Measurements from ENCODE around the gene SMURF1.

SMURF1 gene

DNA sequence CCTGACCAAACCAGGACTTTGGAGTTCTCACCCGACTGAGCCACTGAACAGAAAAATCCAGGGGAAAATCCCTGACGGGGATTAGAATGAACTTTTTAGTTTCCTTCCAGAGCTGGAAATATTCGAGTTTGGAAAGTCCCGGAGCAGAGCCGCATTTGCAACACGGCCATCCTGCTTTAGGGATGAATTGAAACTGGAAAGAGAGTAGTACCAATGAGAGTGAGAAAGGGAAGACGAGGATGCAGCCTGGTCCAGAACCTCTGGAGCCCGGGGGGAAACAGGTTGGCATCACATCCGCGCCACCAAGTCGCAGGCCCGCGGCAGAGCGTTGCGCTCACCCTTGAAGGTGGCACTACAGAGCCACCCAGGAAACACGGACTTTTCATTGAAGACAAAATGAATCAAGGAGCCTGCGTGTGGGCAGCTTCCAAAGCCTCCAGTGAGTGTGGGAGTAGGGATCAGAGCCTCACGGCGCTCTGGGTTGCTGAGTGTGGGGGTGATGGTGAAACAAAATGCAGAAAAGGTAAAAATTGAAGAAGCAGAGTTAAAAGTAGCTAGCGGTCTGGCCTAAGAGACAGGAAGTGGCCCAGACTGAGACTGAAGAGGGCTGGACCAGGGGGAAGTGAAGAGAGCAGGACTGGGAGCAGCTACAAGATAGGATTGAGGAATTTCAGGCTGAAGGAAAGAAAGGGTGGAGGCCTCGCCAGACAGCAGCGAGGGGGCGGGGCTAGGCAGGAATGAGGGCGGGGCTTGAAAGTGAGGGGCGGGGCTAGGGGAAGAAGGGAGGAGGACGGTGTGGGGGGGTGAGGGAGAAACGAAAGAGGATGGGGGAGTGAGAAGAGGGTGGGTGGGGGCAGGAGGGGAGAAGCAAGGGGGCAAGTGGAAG lies 1.8 kb downstream of the SMURF1 start:
- Histone ChIP-seq H3K27ac (ENCODE audit: low read length) (no peak overlapping the region), H3K4me3 (ENCODE audit: low read length) (peak overlapping the region; percentile 65; the same call in 1 of the 2 replicates), H3K36me3 (ENCODE audit: control insufficient read depth, insufficient read depth, low read length) (no peaks in the 10 kb centered on the region), H3K9me3 (ENCODE audit: control insufficient read depth, insufficient read depth, low read length) (no peaks in the 10 kb centered on the region), H3K4me1 (ENCODE audit: control insufficient read depth, insufficient read depth, low read length) (peaks cover 3% of the 10 kb centered on the region), H3K27me3 (ENCODE audit: control insufficient read depth, insufficient read depth, low read length) (no peaks in the 10 kb centered on the region)
- WGBS (ENCODE audit: insufficient coverage, insufficient read length), result no CpG with 5 or more reads among the region's 27 CpGs
- DNase-seq (ENCODE audit: low read depth, low spot score), result no peak

DNA sequence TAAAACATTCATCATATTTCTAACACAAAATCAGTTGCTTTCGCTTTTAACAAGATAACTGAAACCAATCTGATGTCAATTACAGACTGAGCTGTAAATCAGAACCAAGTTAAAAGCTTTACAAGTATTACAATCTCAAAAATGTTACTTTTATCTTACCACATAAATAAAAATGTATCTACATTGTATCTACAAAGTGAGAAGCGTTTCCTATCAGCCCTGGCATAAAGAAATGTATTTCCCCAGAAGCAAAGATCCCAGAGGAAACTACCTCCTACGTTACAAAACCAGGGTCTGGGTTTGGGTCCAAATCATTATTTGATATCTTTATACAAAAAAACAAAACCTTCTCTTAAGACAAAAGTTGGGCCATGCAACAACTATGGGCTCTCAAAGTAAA lies 2.6 kb downstream of the SMURF1 start:
- DNase-seq (ENCODE audit: low read depth, low spot score), result no peak
- Histone ChIP-seq H3K27ac (ENCODE audit: low read length) (no peak overlapping the region), H3K4me3 (ENCODE audit: low read length) (no peak overlapping the region), H3K9me3 (ENCODE audit: control insufficient read depth, insufficient read depth, low read length) (no peaks in the 10 kb centered on the region), H3K4me1 (ENCODE audit: control insufficient read depth, insufficient read depth, low read length) (peaks cover 3% of the 10 kb centered on the region), H3K27me3 (ENCODE audit: control insufficient read depth, insufficient read depth, low read length) (no peaks in the 10 kb centered on the region), H3K36me3 (ENCODE audit: control insufficient read depth, insufficient read depth, low read length) (no peaks in the 10 kb centered on the region)
- 100% methylated on average over 1 of the region's 3 CpGs for WGBS (ENCODE audit: insufficient coverage, insufficient read length)

DNA sequence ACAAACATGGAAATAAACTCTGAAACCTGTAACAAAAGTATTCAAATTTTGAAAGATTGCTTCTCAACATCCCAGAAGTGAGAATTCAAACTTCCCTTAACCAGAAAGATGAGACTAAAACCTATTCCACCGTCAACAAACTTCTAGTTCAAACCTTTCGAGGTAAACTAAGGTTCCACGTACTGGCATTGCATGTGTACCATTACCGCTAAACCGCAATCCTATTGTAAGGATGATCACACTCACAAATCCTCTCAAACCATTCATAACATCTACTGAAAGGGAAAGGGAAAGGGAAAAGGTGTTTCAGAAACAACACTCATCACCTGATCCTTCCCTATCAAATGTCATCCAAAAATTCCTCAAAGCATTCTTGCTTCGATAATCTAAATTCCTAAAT lies 3.1 kb downstream of the SMURF1 start:
- no peak overlapping the region for H3K27ac ChIP-seq (ENCODE audit: low read length)
- no peaks in the 10 kb centered on the region for H3K36me3 ChIP-seq (ENCODE audit: control insufficient read depth, insufficient read depth, low read length)
- peaks cover 3% of the 10 kb centered on the region for H3K4me1 ChIP-seq (ENCODE audit: control insufficient read depth, insufficient read depth, low read length)
- no peak overlapping the region for H3K4me3 ChIP-seq (ENCODE audit: low read length)
- H3K27me3 ChIP-seq (ENCODE audit: control insufficient read depth, insufficient read depth, low read length), result no peaks in the 10 kb centered on the region
- H3K9me3 ChIP-seq (ENCODE audit: control insufficient read depth, insufficient read depth, low read length), result no peaks in the 10 kb centered on the region
- 100% methylated on average over 1 of the region's 6 CpGs for WGBS (ENCODE audit: insufficient coverage, insufficient read length)
- DNase-seq (ENCODE audit: low read depth, low spot score), result no peak

DNA sequence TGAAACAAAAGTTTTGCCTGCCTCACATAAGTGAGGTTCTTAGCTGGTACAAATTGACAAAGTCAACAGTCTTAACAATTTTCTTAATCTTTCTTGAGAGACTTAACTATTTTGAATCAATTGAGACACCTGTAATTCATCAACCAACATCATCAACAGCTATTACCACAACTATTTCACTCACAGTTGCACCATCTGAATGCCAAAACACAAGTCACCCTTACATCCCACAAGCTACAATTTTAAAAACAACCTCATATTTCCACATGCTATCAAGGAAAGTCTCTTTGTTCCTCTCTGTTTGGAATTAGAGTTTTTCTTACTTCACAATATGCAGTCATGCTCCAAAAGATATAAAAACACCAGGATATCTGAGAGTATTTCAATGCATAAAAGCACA lies 4.9 kb downstream of the SMURF1 start:
- H3K9me3 ChIP-seq (ENCODE audit: control insufficient read depth, insufficient read depth, low read length), result no peaks in the 10 kb centered on the region
- no peaks in the 10 kb centered on the region for H3K27me3 ChIP-seq (ENCODE audit: control insufficient read depth, insufficient read depth, low read length)
- peaks cover 3% of the 10 kb centered on the region for H3K4me1 ChIP-seq (ENCODE audit: control insufficient read depth, insufficient read depth, low read length)
- no peak overlapping the region for H3K4me3 ChIP-seq (ENCODE audit: low read length)
- DNase-seq (ENCODE audit: low read depth, low spot score), result no peak
- H3K27ac ChIP-seq (ENCODE audit: low read length), result no peak overlapping the region
- H3K36me3 ChIP-seq (ENCODE audit: control insufficient read depth, insufficient read depth, low read length), result no peaks in the 10 kb centered on the region

DNA sequence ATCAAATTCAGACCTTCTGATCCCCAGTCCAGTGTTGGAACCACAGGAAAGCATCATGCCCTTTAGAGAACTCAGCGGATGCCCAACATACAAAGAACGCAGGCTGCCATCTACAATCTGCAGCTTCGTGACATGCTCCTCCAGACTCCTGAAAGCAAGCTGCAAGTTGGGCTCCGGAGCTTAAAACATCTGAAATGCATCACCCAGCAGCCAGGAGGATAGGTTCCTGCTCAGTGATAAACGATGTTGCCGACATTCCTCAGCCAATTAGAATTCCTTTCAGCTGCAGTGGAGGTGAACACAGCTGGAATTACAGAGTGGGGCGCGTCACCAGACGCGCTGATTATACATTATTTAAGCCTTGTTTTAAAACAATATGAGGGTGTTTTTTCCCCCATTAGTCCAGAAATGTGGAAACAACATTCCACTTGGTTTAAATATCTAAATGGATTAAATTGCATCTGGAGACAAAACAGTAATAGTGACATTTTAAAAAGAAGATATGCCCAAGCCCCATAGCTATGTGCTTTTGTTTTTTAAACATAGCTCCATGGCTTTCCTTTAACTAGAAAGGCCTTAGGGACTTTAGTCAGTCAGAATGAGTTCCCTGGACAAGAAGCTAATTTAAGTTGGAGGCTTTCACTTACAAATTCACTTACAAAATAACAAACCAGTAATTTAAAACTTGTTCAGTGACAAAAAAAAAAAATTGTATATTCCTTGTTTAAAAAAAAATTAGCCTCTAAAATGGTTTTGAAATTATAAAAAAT lies 6.3 kb downstream of the SMURF1 start:
- DNase-seq (ENCODE audit: low read depth, low spot score), result no peak
- no peaks in the 10 kb centered on the region for H3K9me3 ChIP-seq (ENCODE audit: control insufficient read depth, insufficient read depth, low read length)
- no CpG with 5 or more reads among the region's 10 CpGs for WGBS (ENCODE audit: insufficient coverage, insufficient read length)
- H3K4me1 ChIP-seq (ENCODE audit: control insufficient read depth, insufficient read depth, low read length), result peaks cover 3% of the 10 kb centered on the region
- no peaks in the 10 kb centered on the region for H3K27me3 ChIP-seq (ENCODE audit: control insufficient read depth, insufficient read depth, low read length)
- H3K27ac ChIP-seq (ENCODE audit: low read length), result no peak overlapping the region
- no peak overlapping the region for H3K4me3 ChIP-seq (ENCODE audit: low read length)
- H3K36me3 ChIP-seq (ENCODE audit: control insufficient read depth, insufficient read depth, low read length), result no peaks in the 10 kb centered on the region

DNA sequence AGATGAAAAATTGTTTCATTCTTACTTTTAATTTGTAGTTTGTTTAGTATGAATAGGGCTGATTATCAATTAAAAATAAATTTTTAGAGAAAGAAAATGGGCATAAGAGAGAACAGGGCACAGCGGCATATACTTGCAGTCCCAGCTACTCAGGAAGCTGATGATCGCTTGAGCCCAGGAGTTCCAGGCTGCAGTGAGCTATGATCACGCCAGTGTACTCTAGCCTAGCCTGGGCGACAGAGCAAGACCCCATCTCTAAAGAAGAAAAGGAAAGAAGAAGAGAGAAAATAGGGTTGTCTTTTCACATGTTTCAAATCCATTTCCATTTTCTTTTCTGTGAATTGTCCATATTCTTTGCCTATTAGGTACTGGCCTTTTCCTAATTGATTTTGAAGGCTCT lies 8.0 kb downstream of the SMURF1 start:
- WGBS (ENCODE audit: insufficient coverage, insufficient read length), result no CpG with 5 or more reads among the region's 4 CpGs
- H3K4me1 ChIP-seq (ENCODE audit: control insufficient read depth, insufficient read depth, low read length), result peaks cover 1% of the 10 kb centered on the region; the same call in 1 of the 2 replicates
- DNase-seq (ENCODE audit: low read depth, low spot score), result no peak

DNA sequence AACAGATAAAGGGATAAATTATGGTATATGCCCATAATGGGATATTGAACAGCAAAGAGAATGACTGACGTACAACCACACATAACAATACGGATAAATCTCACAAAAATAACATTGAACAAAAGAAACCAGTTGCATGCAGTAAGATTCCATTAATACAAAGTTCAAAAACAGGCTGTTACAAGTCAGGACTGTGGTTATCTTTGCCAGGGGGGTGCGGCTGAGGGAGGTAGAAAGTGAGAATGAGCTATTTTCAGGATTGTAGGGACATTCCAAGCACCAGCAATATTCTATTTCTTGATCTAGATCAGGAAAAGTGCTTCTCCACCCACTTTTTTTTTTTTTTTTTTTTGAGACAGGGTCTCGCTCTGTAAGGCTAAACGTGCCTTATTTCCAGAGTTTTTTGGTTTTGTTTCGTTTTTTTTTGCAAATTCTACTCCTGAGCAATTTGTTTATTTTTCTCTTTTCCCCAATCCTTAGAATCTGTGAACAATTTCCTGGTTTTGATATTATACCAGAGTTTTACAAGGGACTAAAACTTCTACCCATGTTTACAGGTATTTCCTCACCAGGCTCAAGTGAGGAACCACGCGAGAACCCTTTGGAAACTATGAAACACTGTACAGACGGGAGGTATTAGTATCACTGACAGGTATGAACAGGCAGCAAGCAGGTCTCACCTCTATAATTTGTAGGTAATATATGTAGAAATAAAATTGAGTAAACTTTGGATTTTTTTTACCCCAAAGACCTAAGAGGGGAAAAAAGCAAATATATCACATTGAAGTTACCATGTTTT lies 9.9 kb downstream of the SMURF1 start:
- Histone ChIP-seq H3K9me3 (ENCODE audit: control insufficient read depth, insufficient read depth, low read length) (no peaks in the 10 kb centered on the region), H3K4me3 (ENCODE audit: low read length) (no peak overlapping the region), H3K27me3 (ENCODE audit: control insufficient read depth, insufficient read depth, low read length) (no peaks in the 10 kb centered on the region), H3K4me1 (ENCODE audit: control insufficient read depth, insufficient read depth, low read length) (no peaks in the 10 kb centered on the region), H3K27ac (ENCODE audit: low read length) (no peak overlapping the region), H3K36me3 (ENCODE audit: control insufficient read depth, insufficient read depth, low read length) (no peaks in the 10 kb centered on the region)
- WGBS (ENCODE audit: insufficient coverage, insufficient read length), result no CpG with 5 or more reads among the region's 9 CpGs
- DNase-seq (ENCODE audit: low read depth, low spot score), result no peak

More for the DNA sequence above, 8.0 kb downstream of the SMURF1 start:
- H3K9me3 ChIP-seq (ENCODE audit: control insufficient read depth, insufficient read depth, low read length), result no peaks in the 10 kb centered on the region
- H3K27me3 ChIP-seq (ENCODE audit: control insufficient read depth, insufficient read depth, low read length), result no peaks in the 10 kb centered on the region
- no peak overlapping the region for H3K4me3 ChIP-seq (ENCODE audit: low read length)
- no peak overlapping the region for H3K27ac ChIP-seq (ENCODE audit: low read length)
- no peaks in the 10 kb centered on the region for H3K36me3 ChIP-seq (ENCODE audit: control insufficient read depth, insufficient read depth, low read length)

DNA sequence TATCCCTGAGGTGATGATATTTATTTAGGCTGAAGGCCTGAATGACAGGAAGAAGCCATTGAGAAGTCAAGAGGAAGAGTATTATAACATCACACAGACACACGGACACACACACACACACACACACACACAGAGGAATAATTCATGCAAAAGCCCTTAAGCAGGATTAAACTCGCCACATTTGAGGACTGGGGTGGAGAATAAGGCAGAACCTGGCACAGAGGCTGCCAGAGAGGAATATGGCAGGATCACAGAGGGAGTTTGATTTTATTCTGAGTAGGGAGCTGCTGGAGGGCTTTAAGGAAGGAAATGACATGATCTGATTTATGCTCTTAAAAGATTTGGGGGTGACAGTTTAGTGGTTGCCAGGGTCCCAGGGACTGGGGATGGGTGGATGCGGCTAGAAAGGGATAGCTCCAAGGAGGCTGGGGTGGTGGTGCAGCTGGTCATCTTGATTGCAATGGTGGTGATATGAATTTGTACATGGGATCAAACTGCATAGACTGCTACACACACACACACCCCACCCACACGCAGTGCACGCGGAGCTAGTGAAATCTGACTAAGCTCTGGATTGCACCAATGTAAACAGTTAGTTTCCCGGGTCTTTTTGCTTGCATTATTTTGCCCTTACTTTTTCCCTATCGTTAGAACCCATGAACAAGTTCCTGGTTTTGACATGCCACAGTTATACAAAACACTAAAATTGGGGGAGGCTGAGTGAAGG lies 11.2 kb downstream of the SMURF1 start:
- DNase-seq (ENCODE audit: low read depth, low spot score), result no peak
- Histone ChIP-seq H3K27ac (ENCODE audit: low read length) (no peak overlapping the region), H3K4me3 (ENCODE audit: low read length) (no peak overlapping the region), H3K27me3 (ENCODE audit: control insufficient read depth, insufficient read depth, low read length) (no peaks in the 10 kb centered on the region), H3K9me3 (ENCODE audit: control insufficient read depth, insufficient read depth, low read length) (no peaks in the 10 kb centered on the region), H3K4me1 (ENCODE audit: control insufficient read depth, insufficient read depth, low read length) (no peaks in the 10 kb centered on the region), H3K36me3 (ENCODE audit: control insufficient read depth, insufficient read depth, low read length) (no peaks in the 10 kb centered on the region)
- no CpG with 5 or more reads among the region's 8 CpGs for WGBS (ENCODE audit: insufficient coverage, insufficient read length)

DNA sequence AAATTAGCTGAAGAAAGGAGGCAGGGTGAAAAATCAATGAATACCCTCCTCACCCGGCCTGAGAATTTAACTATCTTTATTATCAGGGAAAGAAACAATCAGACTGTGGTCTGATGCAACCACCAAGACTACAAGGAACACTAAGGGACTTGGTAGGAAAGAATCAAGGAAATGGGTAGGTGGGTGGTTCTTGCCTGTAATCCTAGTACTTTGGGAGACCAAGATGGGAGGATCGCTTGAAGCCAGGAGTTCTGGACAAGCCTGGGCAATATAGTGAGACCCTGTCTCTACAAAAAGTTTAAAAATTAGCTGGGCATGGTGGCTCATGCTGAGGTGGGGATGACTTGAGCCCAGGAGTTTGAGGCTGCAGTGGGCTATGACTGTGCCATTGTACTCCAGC lies 12.6 kb downstream of the SMURF1 start:
- no peak overlapping the region for H3K27ac ChIP-seq (ENCODE audit: low read length)
- no peaks in the 10 kb centered on the region for H3K36me3 ChIP-seq (ENCODE audit: control insufficient read depth, insufficient read depth, low read length)
- no peaks in the 10 kb centered on the region for H3K27me3 ChIP-seq (ENCODE audit: control insufficient read depth, insufficient read depth, low read length)
- WGBS (ENCODE audit: insufficient coverage, insufficient read length), result no CpG with 5 or more reads among the region's 2 CpGs
- no peak for DNase-seq (ENCODE audit: low read depth, low spot score)
- no peak overlapping the region for H3K4me3 ChIP-seq (ENCODE audit: low read length)
- H3K4me1 ChIP-seq (ENCODE audit: control insufficient read depth, insufficient read depth, low read length), result peaks cover 2% of the 10 kb centered on the region; the same call in 1 of the 2 replicates
- no peaks in the 10 kb centered on the region for H3K9me3 ChIP-seq (ENCODE audit: control insufficient read depth, insufficient read depth, low read length)

DNA sequence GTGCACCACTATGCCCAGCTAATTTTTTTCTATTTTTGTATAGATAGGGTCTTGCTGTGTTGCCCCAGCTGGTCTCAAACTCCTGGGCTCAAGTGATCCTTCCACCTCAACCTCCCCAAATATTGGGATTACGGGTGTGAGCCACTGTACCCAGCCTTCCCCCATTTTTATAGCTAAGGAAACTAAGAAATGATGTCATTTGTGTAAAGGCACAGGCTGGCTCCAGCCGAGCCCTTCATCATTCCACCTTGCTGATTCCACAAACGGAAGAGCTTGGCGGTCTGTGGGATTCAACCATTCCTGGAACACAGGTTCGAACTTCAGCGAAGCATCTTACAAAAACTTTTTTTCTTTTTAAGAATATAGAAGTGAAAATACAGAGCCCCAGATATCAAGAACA lies 14.4 kb downstream of the SMURF1 start:
- DNase-seq (ENCODE audit: low read depth, low spot score), result no peak
- Histone ChIP-seq H3K36me3 (ENCODE audit: control insufficient read depth, insufficient read depth, low read length) (no peaks in the 10 kb centered on the region), H3K4me3 (ENCODE audit: low read length) (no peak overlapping the region), H3K27me3 (ENCODE audit: control insufficient read depth, insufficient read depth, low read length) (no peaks in the 10 kb centered on the region), H3K27ac (ENCODE audit: low read length) (no peak overlapping the region), H3K9me3 (ENCODE audit: control insufficient read depth, insufficient read depth, low read length) (no peaks in the 10 kb centered on the region), H3K4me1 (ENCODE audit: control insufficient read depth, insufficient read depth, low read length) (peaks cover 2% of the 10 kb centered on the region; the same call in 1 of the 2 replicates)
- WGBS (ENCODE audit: insufficient coverage, insufficient read length), result no CpG with 5 or more reads among the region's 6 CpGs
